Osteocyte (in vitro differentiated cells): Measurements from ENCODE around the gene LRIG1. TPM values are rescaled to one million over a fixed set of nuclear protein-coding genes. Genes with fewer than 3 reads are reported as not detected.

Experiments used
- DNase-seq: peaks from one replicate; pipeline ENCODE4 v3.0.0; 2021; ENCODE audit warnings: mixed read lengths; ENCODE audit not compliant: unreplicated experiment; ENCODE audit errors: extremely low spot score
- H3K27ac Mint-ChIP-seq: one replicate; pipeline ENCODE4 v1.8.0; 2021; ENCODE audit warnings: mild to moderate bottlenecking, mixed read lengths; ENCODE audit not compliant: unreplicated experiment
- H3K27me3 Mint-ChIP-seq: one replicate; pipeline ENCODE4 v1.8.0; 2021; ENCODE audit warnings: mixed read lengths; ENCODE audit not compliant: unreplicated experiment
- H3K36me3 Mint-ChIP-seq: one replicate; pipeline ENCODE4 v1.8.0; 2021; ENCODE audit warnings: mixed read lengths; ENCODE audit not compliant: unreplicated experiment
- H3K4me1 Mint-ChIP-seq: one replicate; pipeline ENCODE4 v1.8.0; 2021; ENCODE audit warnings: mixed read lengths; ENCODE audit not compliant: unreplicated experiment
- H3K4me3 Mint-ChIP-seq: one replicate; pipeline ENCODE4 v1.8.0; 2021; ENCODE audit warnings: mild to moderate bottlenecking, moderate library complexity, mixed read lengths; ENCODE audit not compliant: unreplicated experiment
- H3K9me3 Mint-ChIP-seq: one replicate; pipeline ENCODE4 v1.8.0; 2021; ENCODE audit warnings: mixed read lengths; ENCODE audit not compliant: unreplicated experiment
- CTCF ChIP-seq: fragments of 200-600 bp; sonication (generic); IDR thresholded peaks from 2 replicates; pipeline ENCODE4 v1.5.0; 2021; ENCODE audit warnings: antibody characterized with exemption, mild to moderate bottlenecking, moderate library complexity
- total RNA-seq: library from RNA; stranded (reverse); gene quantifications from 2 replicates; pipeline ENCODE4 v1.2.1, GENCODE V29; 2021

LRIG1 gene
- total RNA-seq, 1 donor from 2014 or later = 60.8 TPM

- Mint-ChIP-seq H3K36me3 (peaks cover 24% of the 10 kb centered on the region), H3K4me1 (peaks cover 10% of the 10 kb centered on the region), H3K27me3 (no peaks in the 10 kb centered on the region), H3K9me3 (no peaks in the 10 kb centered on the region), H3K4me3 (no peak overlapping the region), H3K27ac (no peak overlapping the region)
- no peak for TF ChIP-seq CTCF
- DNase-seq = no peak
Measured at GRCh38 chr3:66371432-66371831, 129.4 kb downstream of the LRIG1 start.

GRCh38 chr3:66370179-66370578, 130.6 kb downstream of the LRIG1 start:
- Mint-ChIP-seq H3K36me3 (peaks cover 15% of the 10 kb centered on the region), H3K27me3 (no peaks in the 10 kb centered on the region), H3K9me3 (no peaks in the 10 kb centered on the region), H3K4me1 (peaks cover 11% of the 10 kb centered on the region), H3K27ac (no peak overlapping the region), H3K4me3 (no peak overlapping the region)
- DNase-seq = no peak
- no peak for TF ChIP-seq CTCF

GRCh38 chr3:66367979-66368378, 132.8 kb downstream of the LRIG1 start:
- H3K27me3 Mint-ChIP-seq = no peaks in the 10 kb centered on the region
- no peak for TF ChIP-seq CTCF
- H3K4me3 Mint-ChIP-seq = no peak overlapping the region
- H3K4me1 Mint-ChIP-seq = peaks cover 31% of the 10 kb centered on the region
- H3K27ac Mint-ChIP-seq = no peak overlapping the region
- peaks cover 12% of the 10 kb centered on the region for H3K36me3 Mint-ChIP-seq
- DNase-seq = no peak
- H3K9me3 Mint-ChIP-seq = no peaks in the 10 kb centered on the region

GRCh38 chr3:66366747-66367146, 134.1 kb downstream of the LRIG1 start:
- H3K9me3 Mint-ChIP-seq = no peaks in the 10 kb centered on the region
- H3K4me1 Mint-ChIP-seq = peaks cover 44% of the 10 kb centered on the region

GRCh38 chr3:66365080-66365479, 135.7 kb downstream of the LRIG1 start:
- Mint-ChIP-seq H3K27me3 (no peaks in the 10 kb centered on the region), H3K36me3 (peaks cover 2% of the 10 kb centered on the region), H3K9me3 (no peaks in the 10 kb centered on the region), H3K27ac (no peak overlapping the region), H3K4me1 (peaks cover 58% of the 10 kb centered on the region), H3K4me3 (no peak overlapping the region)
- DNase-seq = no peak
- no peak for TF ChIP-seq CTCF

More at GRCh38 chr3:66366747-66367146, 134.1 kb downstream of the LRIG1 start:
- no peak overlapping the region for H3K4me3 Mint-ChIP-seq
- peaks cover 6% of the 10 kb centered on the region for H3K36me3 Mint-ChIP-seq
- H3K27me3 Mint-ChIP-seq = no peaks in the 10 kb centered on the region
- DNase-seq = no peak
- no peak for TF ChIP-seq CTCF
- H3K27ac Mint-ChIP-seq = no peak overlapping the region
